AG04450 (cell line): Measurements from ENCODE around the gene HMSD. TPM values are rescaled to one million over a fixed set of nuclear protein-coding genes. Genes with fewer than 3 reads are reported as not detected.

Experiments
- CTCF ChIA-PET: fragments of 300-600, 350-600 bp; formaldehyde crosslinking; extraction: SDS; loops from one replicate; lab custom pipeline; 2022; ENCODE audit warnings: antibody characterized with exemption, inconsistent platforms; lab: Charles Lee
- POLR2A ChIA-PET: fragments of 350-600 bp; formaldehyde crosslinking; extraction: SDS; loops from one replicate; lab custom pipeline; 2021; ENCODE audit warnings: antibody characterized with exemption, inconsistent platforms; lab: Yijun Ruan, JAX
- DNase-seq: peaks from one replicate; pipeline ENCODE4 v3.0.0-alpha.2; 2011; ENCODE audit warnings: low read depth, low spot score
- H3K27ac ChIP-seq: one replicate; pipeline ENCODE4 v1.5.1; 2012; ENCODE audit warnings: low read depth, low read length, control low read depth
- H3K27me3 ChIP-seq: one replicate; pipeline ENCODE4 v1.6.0; 2012; ENCODE audit warnings: low read length; ENCODE audit not compliant: control insufficient read depth, insufficient read depth
- H3K4me3 ChIP-seq: 2 replicates; pipeline ENCODE4 v1.5.1; 2011; ENCODE audit warnings: mild to moderate bottlenecking, low read depth, low read length, control low read depth
- H3K9me3 ChIP-seq: 2 replicates; pipeline ENCODE4 v1.5.1; 2012; ENCODE audit warnings: low read length; ENCODE audit not compliant: control insufficient read depth, insufficient read depth
- polyA plus RNA-seq: library from polyadenylated mRNA; depleted of rRNA; stranded (reverse); fragments of >200 nt; gene quantifications from 2 replicates; pipeline ENCODE4 v1.2.3, GENCODE V29; 2011
- TF ChIP-seq, protein P1 (sequence below): IDR thresholded peaks from 2 replicates; pipeline ENCODE4 v1.5.1; 2011; ENCODE audit warnings: low read depth, low read length, control low read depth, inconsistent platforms

HMSD gene
- polyA plus RNA-seq, 1 experiment: 0.63 TPM

DNA sequence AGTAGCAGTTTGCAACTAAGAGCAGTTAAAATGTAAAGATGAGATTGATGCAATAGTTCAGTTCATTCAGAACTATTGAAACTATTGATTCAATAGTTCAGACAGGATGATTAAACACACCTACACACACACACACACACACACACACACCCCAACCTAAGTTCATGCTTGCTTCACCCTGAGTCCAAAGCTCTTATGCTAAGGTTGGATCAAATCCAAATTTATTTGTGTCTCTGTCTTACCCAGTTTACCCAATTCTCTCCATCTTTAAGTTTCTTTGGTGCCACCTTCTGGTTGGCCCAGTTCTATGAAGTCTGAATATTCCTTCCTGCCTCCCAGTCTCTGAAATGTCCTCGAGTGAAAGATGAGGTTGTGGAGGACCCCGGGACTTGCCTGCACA lies 25.9 kb downstream of the HMSD start:
- DNase-seq: no peak
- ChIA-PET CTCF (interaction anchor here (0.6 to 6.7 kb wide), 14 partner anchors 8 to 465 kb away, joined by 3 to 57 read pairs (median 4); no protein-coding TSS in a partner anchor), POLR2A (no interaction called here)
- Histone ChIP-seq H3K27me3 (no peaks in the 10 kb centered on the region), H3K27ac (no peak overlapping the region), H3K9me3 (no peaks in the 10 kb centered on the region; the same call in 1 of the 2 replicates), H3K4me3 (no peak overlapping the region)
- TF ChIP-seq, protein P1, sequence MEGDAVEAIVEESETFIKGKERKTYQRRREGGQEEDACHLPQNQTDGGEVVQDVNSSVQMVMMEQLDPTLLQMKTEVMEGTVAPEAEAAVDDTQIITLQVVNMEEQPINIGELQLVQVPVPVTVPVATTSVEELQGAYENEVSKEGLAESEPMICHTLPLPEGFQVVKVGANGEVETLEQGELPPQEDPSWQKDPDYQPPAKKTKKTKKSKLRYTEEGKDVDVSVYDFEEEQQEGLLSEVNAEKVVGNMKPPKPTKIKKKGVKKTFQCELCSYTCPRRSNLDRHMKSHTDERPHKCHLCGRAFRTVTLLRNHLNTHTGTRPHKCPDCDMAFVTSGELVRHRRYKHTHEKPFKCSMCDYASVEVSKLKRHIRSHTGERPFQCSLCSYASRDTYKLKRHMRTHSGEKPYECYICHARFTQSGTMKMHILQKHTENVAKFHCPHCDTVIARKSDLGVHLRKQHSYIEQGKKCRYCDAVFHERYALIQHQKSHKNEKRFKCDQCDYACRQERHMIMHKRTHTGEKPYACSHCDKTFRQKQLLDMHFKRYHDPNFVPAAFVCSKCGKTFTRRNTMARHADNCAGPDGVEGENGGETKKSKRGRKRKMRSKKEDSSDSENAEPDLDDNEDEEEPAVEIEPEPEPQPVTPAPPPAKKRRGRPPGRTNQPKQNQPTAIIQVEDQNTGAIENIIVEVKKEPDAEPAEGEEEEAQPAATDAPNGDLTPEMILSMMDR: peak; percentile 42

DNA sequence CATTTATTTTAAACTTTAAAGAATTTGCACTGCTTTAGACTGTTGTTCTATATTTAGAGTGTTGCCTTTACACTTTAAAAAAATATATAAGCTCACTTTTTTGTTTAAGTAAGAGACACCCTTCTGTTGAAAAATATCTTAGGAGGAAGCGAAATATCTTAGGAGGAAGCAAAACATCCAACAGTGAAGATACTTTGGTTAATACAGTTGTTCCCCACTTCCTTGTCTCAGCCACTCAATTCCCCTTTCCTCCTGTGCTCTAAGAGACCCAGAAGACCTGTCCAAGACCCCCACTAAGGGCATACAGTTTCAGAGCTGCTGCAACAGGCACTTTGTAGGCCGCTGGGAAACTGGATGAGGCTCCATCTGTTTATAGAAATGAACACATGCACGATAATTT lies 26.5 kb downstream of the HMSD start:
- no peak overlapping the region for H3K27ac ChIP-seq
- POLR2A ChIA-PET: no interaction called here

DNA sequence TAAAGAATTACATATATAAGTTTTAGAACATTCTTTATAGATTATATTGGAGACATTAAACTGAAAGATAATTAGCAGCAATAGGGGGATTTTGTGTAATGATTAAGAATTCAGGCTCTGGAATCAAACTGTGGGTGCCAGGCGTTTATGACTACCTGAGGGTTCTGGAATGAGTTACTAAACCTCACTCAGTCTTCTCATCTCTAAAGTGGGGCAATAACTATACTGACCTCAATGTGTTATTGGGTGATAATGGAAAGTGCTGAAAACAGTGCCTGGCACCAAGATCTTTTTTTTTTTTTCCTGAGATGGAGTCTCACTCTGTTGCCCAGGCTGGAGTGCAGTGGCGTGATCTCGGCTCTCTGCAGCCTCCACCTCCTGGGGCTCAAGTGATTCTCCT lies 27.9 kb downstream of the HMSD start:
- Histone ChIP-seq H3K27me3 (no peaks in the 10 kb centered on the region), H3K27ac (no peak overlapping the region), H3K4me3 (no peak overlapping the region), H3K9me3 (no peaks in the 10 kb centered on the region)
- CTCF ChIA-PET: interaction anchor here (3.3 to 6.7 kb wide), 2 partner anchors 13 to 17 kb away, joined by 15 to 57 read pairs; no protein-coding TSS in a partner anchor
- POLR2A ChIA-PET: no interaction called here
- TF ChIP-seq, protein P1: no peak
- DNase-seq: no peak

More for the DNA sequence above, 26.5 kb downstream of the HMSD start:
- Histone ChIP-seq H3K9me3 (no peaks in the 10 kb centered on the region), H3K27me3 (no peaks in the 10 kb centered on the region), H3K4me3 (no peak overlapping the region)
- DNase-seq: no peak
- TF ChIP-seq, protein P1: no peak
- CTCF ChIA-PET: interaction anchor here (0.6 to 6.7 kb wide), 13 partner anchors 9 to 466 kb away, joined by 3 to 57 read pairs (median 4); no protein-coding TSS in a partner anchor

DNA sequence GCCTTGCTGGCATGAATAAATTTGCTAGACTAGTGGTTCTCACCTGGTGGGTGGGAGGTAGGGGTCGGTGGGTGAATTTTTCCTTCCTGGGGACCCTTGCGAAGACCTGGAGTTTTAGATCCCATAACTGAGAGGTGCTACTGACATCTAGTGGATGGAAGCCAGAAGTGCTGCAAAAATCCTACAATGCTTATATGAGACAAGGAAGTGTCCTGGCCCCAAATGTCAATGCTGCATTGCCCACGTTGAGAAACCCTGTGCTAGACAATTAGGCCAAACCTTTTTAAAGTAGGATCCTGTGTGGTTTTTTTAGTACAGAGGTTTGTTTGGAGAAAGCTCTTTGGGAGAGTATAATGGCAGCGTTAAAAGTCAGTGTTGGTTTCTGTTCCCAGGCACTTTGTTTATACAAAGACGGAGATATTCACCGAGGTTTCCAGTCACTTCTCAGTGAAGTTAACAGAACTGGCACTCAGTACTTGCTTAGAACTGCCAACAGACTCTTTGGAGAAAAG lies 30.4 kb downstream of the HMSD start:
- DNase-seq: peak; percentile 21
- POLR2A ChIA-PET: no interaction called here
- H3K4me3 ChIP-seq: peak overlapping the region; percentile 48
- CTCF ChIA-PET: interaction anchor here (0.6 to 1.8 kb wide), 7 partner anchors 12 to 32 kb away, joined by 3 to 13 read pairs (median 4); no protein-coding TSS in a partner anchor
- no peak overlapping the region for H3K27ac ChIP-seq
- TF ChIP-seq, protein P1: peak; percentile 78
- H3K27me3 ChIP-seq: no peaks in the 10 kb centered on the region
- H3K9me3 ChIP-seq: no peaks in the 10 kb centered on the region

DNA sequence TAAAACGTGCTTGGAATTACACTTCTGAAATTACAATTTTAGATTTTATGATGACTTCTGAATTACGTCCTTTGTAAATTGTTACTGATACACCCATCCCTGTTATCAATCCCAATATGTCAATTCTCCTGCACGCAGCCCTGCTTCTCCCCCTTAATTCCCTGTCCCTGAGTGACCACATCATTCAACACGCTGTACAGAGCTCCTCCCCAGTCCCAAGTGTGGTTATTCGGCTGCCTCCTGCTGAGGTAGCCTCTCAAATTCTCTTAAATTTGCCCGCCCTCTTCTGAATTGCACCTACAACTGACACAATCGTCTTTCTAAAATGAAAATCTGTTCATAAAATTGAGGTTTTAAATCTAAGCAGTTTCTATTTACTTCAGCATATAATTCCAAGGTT lies 30.9 kb downstream of the HMSD start:
- Histone ChIP-seq H3K27ac (no peak overlapping the region), H3K9me3 (no peaks in the 10 kb centered on the region), H3K4me3 (peak overlapping the region; percentile 48), H3K27me3 (no peaks in the 10 kb centered on the region)
- CTCF ChIA-PET: interaction anchor here (0.6 to 1.8 kb wide), 7 partner anchors 11 to 33 kb away, joined by 3 to 13 read pairs (median 4); no protein-coding TSS in a partner anchor
- POLR2A ChIA-PET: no interaction called here
- no peak for DNase-seq
- TF ChIP-seq, protein P1: no peak
